Measurements from ENCODE around the gene WDR5.

- TF ChIP-seq, protein P1, sequence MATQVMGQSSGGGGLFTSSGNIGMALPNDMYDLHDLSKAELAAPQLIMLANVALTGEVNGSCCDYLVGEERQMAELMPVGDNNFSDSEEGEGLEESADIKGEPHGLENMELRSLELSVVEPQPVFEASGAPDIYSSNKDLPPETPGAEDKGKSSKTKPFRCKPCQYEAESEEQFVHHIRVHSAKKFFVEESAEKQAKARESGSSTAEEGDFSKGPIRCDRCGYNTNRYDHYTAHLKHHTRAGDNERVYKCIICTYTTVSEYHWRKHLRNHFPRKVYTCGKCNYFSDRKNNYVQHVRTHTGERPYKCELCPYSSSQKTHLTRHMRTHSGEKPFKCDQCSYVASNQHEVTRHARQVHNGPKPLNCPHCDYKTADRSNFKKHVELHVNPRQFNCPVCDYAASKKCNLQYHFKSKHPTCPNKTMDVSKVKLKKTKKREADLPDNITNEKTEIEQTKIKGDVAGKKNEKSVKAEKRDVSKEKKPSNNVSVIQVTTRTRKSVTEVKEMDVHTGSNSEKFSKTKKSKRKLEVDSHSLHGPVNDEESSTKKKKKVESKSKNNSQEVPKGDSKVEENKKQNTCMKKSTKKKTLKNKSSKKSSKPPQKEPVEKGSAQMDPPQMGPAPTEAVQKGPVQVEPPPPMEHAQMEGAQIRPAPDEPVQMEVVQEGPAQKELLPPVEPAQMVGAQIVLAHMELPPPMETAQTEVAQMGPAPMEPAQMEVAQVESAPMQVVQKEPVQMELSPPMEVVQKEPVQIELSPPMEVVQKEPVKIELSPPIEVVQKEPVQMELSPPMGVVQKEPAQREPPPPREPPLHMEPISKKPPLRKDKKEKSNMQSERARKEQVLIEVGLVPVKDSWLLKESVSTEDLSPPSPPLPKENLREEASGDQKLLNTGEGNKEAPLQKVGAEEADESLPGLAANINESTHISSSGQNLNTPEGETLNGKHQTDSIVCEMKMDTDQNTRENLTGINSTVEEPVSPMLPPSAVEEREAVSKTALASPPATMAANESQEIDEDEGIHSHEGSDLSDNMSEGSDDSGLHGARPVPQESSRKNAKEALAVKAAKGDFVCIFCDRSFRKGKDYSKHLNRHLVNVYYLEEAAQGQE (IDR thresholded peaks at IDR 0.05; ENCODE audit: insufficient read depth in 1 of 2, low read depth in 2 of 2, low read length in 2 of 2): no peak
- TF ChIP-seq SIN3A (IDR thresholded peaks at IDR 0.05; ENCODE audit: borderline replicate concordance, insufficient read depth, low read length) (no peak), POLR2AphosphoS5 (IDR thresholded peaks at IDR 0.05; ENCODE audit: low read depth, low read length) (no peak)
These were observed 38.2 kb downstream of the WDR5 start for GRCh38 chr9:134174073-134174449.

Measured in PFSK-1 (cell line).